Measurements from ENCODE around the gene OSBPL2. TPM values are rescaled to one million over a fixed set of nuclear protein-coding genes. Genes with fewer than 3 reads are reported as not detected.

Gene OSBPL2
- total RNA-seq, 1 experiment from 2014 or later = 49.5 TPM

DNA sequence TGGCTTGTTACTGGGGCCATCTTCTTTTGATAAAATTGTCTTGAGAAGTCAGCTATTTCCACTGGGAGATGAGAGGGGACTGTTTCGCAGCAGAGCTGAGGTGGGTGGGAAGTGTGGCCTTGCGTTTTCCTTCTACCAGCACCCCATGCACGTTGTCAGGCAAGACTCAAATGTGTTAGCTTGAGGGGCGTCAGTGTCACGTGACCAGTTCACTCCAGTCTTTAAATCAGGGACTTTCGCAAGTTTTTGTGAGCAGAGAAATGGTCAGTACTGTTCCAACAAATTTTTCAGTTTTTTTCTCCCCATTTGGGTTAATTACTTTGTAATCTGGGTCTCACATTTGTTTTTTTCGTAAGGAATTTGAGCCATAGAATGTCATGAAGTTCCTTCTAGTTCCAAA, 43.8 kb downstream of the OSBPL2 start (continued):
- TF ChIP-seq, protein P1, sequence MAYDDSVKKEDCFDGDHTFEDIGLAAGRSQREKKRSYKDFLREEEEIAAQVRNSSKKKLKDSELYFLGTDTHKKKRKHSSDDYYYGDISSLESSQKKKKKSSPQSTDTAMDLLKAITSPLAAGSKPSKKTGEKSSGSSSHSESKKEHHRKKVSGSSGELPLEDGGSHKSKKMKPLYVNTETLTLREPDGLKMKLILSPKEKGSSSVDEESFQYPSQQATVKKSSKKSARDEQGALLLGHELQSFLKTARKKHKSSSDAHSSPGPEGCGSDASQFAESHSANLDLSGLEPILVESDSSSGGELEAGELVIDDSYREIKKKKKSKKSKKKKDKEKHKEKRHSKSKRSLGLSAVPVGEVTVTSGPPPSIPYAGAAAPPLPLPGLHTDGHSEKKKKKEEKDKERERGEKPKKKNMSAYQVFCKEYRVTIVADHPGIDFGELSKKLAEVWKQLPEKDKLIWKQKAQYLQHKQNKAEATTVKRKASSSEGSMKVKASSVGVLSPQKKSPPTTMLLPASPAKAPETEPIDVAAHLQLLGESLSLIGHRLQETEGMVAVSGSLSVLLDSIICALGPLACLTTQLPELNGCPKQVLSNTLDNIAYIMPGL (CRISPR knock-in tag; IDR thresholded peaks at IDR 0.05) = no peak

DNA sequence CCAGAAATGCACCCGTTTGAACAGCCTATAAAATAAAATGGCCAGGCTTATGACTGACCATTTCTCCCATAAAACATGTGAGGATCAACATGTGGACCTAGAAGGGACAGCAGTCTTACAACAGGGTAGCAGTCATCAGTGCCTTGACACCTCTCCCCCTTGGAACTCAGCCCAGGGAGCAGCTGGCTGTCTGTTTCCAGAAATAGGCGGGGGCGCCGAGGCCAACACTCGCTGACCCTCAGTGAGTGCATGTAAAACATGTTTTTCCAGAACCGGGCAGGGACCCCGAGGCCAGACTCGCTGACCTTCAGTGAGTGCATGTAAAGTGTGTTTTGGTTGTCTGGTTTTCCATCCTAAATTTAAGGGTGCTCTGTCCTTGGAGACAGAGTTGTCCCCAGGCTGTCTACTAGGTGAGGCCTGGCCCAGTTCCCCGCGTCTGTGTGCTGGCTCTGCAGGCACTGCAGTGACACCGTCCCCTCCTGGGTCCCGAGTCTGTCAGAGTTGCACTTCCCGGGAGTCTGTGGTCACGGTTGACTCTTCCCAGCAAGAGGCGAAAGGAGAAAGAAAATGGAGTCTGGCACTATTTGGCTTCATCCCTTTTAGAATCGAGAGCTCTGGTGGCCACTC, 44.7 kb downstream of the OSBPL2 start:
- H3K36me3 Mint-ChIP-seq = peaks cover 44% of the 10 kb centered on the region
- no peak overlapping the region for H3K27ac Mint-ChIP-seq
- H3K27me3 Mint-ChIP-seq (ENCODE audit: low read depth) = no peaks in the 10 kb centered on the region
- ChIA-PET CTCF (no interaction called here), POLR2A (no interaction called here)
- DNase-seq (ENCODE audit: low spot score) = no peak
- H3K4me3 Mint-ChIP-seq = no peak overlapping the region
- H3K9me3 Mint-ChIP-seq = no peaks in the 10 kb centered on the region
- ATAC-seq = no peak
- TF ChIP-seq, protein P2, sequence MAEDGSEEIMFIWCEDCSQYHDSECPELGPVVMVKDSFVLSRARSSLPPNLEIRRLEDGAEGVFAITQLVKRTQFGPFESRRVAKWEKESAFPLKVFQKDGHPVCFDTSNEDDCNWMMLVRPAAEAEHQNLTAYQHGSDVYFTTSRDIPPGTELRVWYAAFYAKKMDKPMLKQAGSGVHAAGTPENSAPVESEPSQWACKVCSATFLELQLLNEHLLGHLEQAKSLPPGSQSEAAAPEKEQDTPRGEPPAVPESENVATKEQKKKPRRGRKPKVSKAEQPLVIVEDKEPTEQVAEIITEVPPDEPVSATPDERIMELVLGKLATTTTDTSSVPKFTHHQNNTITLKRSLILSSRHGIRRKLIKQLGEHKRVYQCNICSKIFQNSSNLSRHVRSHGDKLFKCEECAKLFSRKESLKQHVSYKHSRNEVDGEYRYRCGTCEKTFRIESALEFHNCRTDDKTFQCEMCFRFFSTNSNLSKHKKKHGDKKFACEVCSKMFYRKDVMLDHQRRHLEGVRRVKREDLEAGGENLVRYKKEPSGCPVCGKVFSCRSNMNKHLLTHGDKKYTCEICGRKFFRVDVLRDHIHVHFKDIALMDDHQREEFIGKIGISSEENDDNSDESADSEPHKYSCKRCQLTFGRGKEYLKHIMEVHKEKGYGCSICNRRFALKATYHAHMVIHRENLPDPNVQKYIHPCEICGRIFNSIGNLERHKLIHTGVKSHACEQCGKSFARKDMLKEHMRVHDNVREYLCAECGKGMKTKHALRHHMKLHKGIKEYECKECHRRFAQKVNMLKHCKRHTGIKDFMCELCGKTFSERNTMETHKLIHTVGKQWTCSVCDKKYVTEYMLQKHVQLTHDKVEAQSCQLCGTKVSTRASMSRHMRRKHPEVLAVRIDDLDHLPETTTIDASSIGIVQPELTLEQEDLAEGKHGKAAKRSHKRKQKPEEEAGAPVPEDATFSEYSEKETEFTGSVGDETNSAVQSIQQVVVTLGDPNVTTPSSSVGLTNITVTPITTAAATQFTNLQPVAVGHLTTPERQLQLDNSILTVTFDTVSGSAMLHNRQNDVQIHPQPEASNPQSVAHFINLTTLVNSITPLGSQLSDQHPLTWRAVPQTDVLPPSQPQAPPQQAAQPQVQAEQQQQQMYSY (CRISPR knock-in tag; IDR thresholded peaks at IDR 0.05) = no peak
- TF ChIP-seq, protein P3, sequence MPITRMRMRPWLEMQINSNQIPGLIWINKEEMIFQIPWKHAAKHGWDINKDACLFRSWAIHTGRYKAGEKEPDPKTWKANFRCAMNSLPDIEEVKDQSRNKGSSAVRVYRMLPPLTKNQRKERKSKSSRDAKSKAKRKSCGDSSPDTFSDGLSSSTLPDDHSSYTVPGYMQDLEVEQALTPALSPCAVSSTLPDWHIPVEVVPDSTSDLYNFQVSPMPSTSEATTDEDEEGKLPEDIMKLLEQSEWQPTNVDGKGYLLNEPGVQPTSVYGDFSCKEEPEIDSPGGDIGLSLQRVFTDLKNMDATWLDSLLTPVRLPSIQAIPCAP (CRISPR knock-in tag; IDR thresholded peaks at IDR 0.05) = no peak
- no peak for TF ChIP-seq ZNF232 (CRISPR knock-in tag; IDR thresholded peaks at IDR 0.05)
- TF ChIP-seq, protein P4, sequence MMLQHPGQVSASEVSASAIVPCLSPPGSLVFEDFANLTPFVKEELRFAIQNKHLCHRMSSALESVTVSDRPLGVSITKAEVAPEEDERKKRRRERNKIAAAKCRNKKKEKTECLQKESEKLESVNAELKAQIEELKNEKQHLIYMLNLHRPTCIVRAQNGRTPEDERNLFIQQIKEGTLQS (CRISPR knock-in tag; conservative IDR thresholded peaks at IDR 0.05) = no peak
- TF ChIP-seq NFATC4 (CRISPR knock-in tag; IDR thresholded peaks at IDR 0.05) = no peak
- TF ChIP-seq, protein P5, sequence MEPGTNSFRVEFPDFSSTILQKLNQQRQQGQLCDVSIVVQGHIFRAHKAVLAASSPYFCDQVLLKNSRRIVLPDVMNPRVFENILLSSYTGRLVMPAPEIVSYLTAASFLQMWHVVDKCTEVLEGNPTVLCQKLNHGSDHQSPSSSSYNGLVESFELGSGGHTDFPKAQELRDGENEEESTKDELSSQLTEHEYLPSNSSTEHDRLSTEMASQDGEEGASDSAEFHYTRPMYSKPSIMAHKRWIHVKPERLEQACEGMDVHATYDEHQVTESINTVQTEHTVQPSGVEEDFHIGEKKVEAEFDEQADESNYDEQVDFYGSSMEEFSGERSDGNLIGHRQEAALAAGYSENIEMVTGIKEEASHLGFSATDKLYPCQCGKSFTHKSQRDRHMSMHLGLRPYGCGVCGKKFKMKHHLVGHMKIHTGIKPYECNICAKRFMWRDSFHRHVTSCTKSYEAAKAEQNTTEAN (CRISPR knock-in tag; IDR thresholded peaks at IDR 0.05) = no peak
- no peak for TF ChIP-seq ATF1 (CRISPR knock-in tag; IDR thresholded peaks at IDR 0.05)
- no peak for TF ChIP-seq NFE2L1 (CRISPR knock-in tag; IDR thresholded peaks at IDR 0.05)
- H3K4me1 Mint-ChIP-seq = no peaks in the 10 kb centered on the region

DNA sequence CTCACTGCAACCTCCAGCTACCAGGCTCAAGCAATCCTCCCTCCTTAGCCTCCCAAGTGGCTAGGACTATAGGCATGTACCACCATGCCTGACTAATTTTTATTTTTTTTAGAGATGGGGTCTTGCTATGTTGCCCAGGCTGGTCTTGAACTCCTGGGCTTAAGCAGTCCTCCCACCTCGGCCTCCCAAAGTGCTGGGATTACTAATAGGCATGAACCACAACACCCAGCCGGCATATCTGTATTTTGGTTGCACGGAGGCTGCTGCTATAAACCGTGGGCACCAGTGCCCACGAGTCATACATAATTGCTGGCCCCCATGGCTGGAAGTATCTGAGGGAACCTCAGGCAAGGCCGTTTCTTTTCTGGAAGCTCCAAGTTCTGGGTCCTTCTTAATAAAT, 46.1 kb downstream of the OSBPL2 start:
- POLR2A ChIA-PET = no interaction called here

DNA sequence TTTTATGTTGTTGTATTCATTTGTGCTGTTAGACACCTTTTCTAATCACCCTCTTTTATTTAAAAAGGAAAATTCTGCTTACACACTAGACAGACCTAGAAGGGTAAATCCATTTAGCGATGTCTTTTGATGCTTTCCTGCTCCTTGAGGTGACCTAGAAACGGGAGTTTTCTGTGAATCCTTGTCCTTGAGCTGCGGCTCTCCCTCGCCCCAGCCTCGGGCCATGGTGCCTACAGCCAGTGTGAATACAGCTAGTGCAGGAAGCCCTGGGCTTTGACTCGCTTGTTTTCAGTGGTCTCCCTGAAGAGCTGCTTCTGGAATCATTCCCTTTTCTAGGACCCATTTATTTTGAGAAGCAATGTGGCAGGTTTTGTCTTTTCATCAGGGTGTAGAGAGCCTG, 46.8 kb downstream of the OSBPL2 start:
- DNase-seq (ENCODE audit: low spot score) (no peak), ATAC-seq (no peak)
- Mint-ChIP-seq H3K4me1 (no peaks in the 10 kb centered on the region), H3K27ac (no peak overlapping the region), H3K36me3 (peaks cover 32% of the 10 kb centered on the region), H3K4me3 (no peak overlapping the region), H3K9me3 (no peaks in the 10 kb centered on the region), H3K27me3 (ENCODE audit: low read depth) (no peaks in the 10 kb centered on the region)
- ChIA-PET POLR2A (no interaction called here), CTCF (interaction anchor here (0.9 to 1.2 kb wide), 2 partner anchors 13 to 97 kb away, joined by 3 read pairs; no protein-coding TSS in a partner anchor)
- TF ChIP-seq FOXJ3 (CRISPR knock-in tag; IDR thresholded peaks at IDR 0.05; ENCODE audit: borderline replicate concordance) = no peak
- TF ChIP-seq, protein P6, sequence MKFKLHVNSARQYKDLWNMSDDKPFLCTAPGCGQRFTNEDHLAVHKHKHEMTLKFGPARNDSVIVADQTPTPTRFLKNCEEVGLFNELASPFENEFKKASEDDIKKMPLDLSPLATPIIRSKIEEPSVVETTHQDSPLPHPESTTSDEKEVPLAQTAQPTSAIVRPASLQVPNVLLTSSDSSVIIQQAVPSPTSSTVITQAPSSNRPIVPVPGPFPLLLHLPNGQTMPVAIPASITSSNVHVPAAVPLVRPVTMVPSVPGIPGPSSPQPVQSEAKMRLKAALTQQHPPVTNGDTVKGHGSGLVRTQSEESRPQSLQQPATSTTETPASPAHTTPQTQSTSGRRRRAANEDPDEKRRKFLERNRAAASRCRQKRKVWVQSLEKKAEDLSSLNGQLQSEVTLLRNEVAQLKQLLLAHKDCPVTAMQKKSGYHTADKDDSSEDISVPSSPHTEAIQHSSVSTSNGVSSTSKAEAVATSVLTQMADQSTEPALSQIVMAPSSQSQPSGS (CRISPR knock-in tag; IDR thresholded peaks at IDR 0.05; ENCODE audit: borderline replicate concordance, low read depth) = no peak
- TF ChIP-seq, protein P7, sequence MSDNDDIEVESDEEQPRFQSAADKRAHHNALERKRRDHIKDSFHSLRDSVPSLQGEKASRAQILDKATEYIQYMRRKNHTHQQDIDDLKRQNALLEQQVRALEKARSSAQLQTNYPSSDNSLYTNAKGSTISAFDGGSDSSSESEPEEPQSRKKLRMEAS (CRISPR knock-in tag; IDR thresholded peaks at IDR 0.05) = no peak
- no peak for TF ChIP-seq GRHL2 (CRISPR knock-in tag; IDR thresholded peaks at IDR 0.05; ENCODE audit: insufficient replicate concordance, severe bottlenecking)
- TF ChIP-seq, protein P8, sequence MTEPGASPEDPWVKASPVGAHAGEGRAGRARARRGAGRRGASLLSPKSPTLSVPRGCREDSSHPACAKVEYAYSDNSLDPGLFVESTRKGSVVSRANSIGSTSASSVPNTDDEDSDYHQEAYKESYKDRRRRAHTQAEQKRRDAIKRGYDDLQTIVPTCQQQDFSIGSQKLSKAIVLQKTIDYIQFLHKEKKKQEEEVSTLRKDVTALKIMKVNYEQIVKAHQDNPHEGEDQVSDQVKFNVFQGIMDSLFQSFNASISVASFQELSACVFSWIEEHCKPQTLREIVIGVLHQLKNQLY (CRISPR knock-in tag; IDR thresholded peaks at IDR 0.05) = no peak
- TF ChIP-seq JAZF1 (CRISPR knock-in tag; IDR thresholded peaks at IDR 0.05) = no peak
- no peak for TF ChIP-seq TCF7 (CRISPR knock-in tag; IDR thresholded peaks at IDR 0.05; ENCODE audit: low read depth)
- TF ChIP-seq ZNF138 (CRISPR knock-in tag; conservative IDR thresholded peaks at IDR 0.05) = no peak
- TF ChIP-seq NR1H2 (CRISPR knock-in tag; IDR thresholded peaks at IDR 0.05) = no peak

More for the DNA sequence above, 46.1 kb downstream of the OSBPL2 start:
- ATAC-seq (no peak), DNase-seq (ENCODE audit: low spot score) (no peak)
- H3K36me3 Mint-ChIP-seq = peaks cover 34% of the 10 kb centered on the region
- H3K9me3 Mint-ChIP-seq = no peaks in the 10 kb centered on the region
- H3K27ac Mint-ChIP-seq = no peak overlapping the region
- no peaks in the 10 kb centered on the region for H3K4me1 Mint-ChIP-seq
- no peak overlapping the region for H3K4me3 Mint-ChIP-seq
- TF ChIP-seq, protein P9, sequence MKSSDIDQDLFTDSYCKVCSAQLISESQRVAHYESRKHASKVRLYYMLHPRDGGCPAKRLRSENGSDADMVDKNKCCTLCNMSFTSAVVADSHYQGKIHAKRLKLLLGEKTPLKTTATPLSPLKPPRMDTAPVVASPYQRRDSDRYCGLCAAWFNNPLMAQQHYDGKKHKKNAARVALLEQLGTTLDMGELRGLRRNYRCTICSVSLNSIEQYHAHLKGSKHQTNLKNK (CRISPR knock-in tag; IDR thresholded peaks at IDR 0.05) = no peak
- peak; percentile 45; the same call in 1 of the 2 replicates for TF ChIP-seq ZNF121 (CRISPR knock-in tag; IDR thresholded peaks at IDR 0.05)
- CTCF ChIA-PET = interaction anchor here (0.9 kb wide), 1 partner anchor 102 kb away, joined by 3 read pairs; the partner anchor contains the start of gene RPS21
- no peaks in the 10 kb centered on the region for H3K27me3 Mint-ChIP-seq (ENCODE audit: low read depth)

Measured in WTC11 (cell line).